ENCODE measurements around the gene OTOGL.

The OTOGL gene

GRCh38 chr12:80412343-80412953 lies 313.1 kb downstream of the OTOGL start:
- H3K4me3 ChIP-seq (replicated peaks; ENCODE audit: low read depth, low read length), result no peak overlapping the region
- peak; percentile 56 for TF ChIP-seq CTCF (IDR thresholded peaks at IDR 0.05; ENCODE audit: low read depth, low read length, missing control alignments)
- DNase-seq (ENCODE audit: extremely low read depth, low read depth), result peak; percentile 33

DNA sequence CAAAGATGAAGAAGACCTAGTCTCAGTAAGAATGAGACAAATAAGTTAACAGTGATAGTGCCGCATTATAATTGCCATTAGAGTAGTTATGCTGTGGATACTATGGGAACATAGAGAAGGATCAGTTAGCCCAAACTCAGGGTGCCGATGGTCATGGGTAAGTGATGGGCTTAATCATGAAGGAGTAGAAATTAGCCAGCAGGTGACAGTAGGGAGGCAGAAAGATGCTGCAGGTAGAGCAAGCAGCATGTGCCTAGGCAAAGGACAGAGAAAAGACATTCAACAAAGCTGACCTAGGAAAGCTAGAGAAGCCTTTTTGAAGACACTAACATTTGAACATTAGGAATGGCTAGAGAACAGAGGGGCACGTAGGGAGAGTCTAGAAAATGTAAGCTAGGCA lies 314.1 kb downstream of the OTOGL start:
- no peak for DNase-seq (ENCODE audit: extremely low read depth, low read depth)
- peak; percentile 30 for TF ChIP-seq CTCF (IDR thresholded peaks at IDR 0.05; ENCODE audit: low read depth, low read length, missing control alignments)
- no peak overlapping the region for H3K4me3 ChIP-seq (replicated peaks; ENCODE audit: low read depth, low read length)

DNA sequence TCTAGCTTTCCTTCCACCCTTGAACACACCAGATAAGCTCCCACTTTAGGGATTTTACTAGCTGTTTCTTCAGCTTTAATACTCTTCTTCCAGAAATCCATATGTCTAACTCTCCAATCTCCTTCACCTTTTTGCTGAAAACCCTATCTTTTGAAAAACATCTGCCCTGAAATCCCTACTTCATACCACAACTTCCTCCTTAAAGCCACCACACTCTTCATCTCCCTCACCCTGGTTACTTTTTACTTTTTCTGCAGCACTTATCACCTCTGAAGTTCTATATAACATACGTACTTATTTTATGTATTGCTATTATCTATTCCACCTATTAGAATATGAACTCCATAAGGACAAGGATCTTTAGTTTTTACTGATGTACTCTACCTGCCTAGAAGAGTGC lies 316.1 kb downstream of the OTOGL start:
- TF ChIP-seq CTCF (IDR thresholded peaks at IDR 0.05; ENCODE audit: low read depth, low read length, missing control alignments), result no peak
- H3K4me3 ChIP-seq (replicated peaks; ENCODE audit: low read depth, low read length), result no peak overlapping the region
- DNase-seq (ENCODE audit: extremely low read depth, low read depth), result no peak

- no peak for TF ChIP-seq CTCF (IDR thresholded peaks at IDR 0.05; ENCODE audit: low read depth, low read length, missing control alignments)
- no peak overlapping the region for H3K4me3 ChIP-seq (replicated peaks; ENCODE audit: low read depth, low read length)
- DNase-seq (ENCODE audit: extremely low read depth, low read depth), result no peak
Measured at GRCh38 chr12:80419644-80420043, 320.3 kb downstream of the OTOGL start.

GRCh38 chr12:80420075-80420474 lies 320.7 kb downstream of the OTOGL start:
- no peak for DNase-seq (ENCODE audit: extremely low read depth, low read depth)
- no peak overlapping the region for H3K4me3 ChIP-seq (replicated peaks; ENCODE audit: low read depth, low read length)
- no peak for TF ChIP-seq CTCF (IDR thresholded peaks at IDR 0.05; ENCODE audit: low read depth, low read length, missing control alignments)

DNA sequence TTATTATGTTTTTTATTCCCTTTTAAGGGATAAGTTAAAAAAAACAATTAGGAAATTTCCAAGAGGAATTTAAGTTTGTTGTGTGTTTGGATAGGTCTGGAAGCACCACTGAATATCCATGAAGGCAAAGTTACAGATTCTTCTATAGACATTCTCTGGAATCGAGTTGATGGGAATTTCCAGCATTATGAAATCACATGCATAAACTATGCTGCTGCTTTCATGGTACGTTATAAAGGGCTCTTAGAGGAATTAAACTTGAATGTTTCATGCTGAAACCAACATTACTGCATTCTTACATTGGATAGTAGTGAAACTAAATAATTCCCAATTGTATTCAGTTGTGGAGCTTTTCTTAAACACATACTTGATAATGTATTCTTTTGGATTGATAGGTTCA lies 323.2 kb downstream of the OTOGL start:
- no peak for DNase-seq (ENCODE audit: extremely low read depth, low read depth)
- H3K4me3 ChIP-seq (replicated peaks; ENCODE audit: low read depth, low read length), result no peak overlapping the region
- no peak for TF ChIP-seq CTCF (IDR thresholded peaks at IDR 0.05; ENCODE audit: low read depth, low read length, missing control alignments)
